ENCODE data around the gene PARL. TPM values are rescaled to one million over a fixed set of nuclear protein-coding genes. Genes with fewer than 3 reads are reported as not detected.

Gene PARL
- total and polyA plus RNA-seq, 2 donors (not counting 1 experiment from before 2014, with no cell fraction given) = 23.5 to 46.7 TPM

DNA sequence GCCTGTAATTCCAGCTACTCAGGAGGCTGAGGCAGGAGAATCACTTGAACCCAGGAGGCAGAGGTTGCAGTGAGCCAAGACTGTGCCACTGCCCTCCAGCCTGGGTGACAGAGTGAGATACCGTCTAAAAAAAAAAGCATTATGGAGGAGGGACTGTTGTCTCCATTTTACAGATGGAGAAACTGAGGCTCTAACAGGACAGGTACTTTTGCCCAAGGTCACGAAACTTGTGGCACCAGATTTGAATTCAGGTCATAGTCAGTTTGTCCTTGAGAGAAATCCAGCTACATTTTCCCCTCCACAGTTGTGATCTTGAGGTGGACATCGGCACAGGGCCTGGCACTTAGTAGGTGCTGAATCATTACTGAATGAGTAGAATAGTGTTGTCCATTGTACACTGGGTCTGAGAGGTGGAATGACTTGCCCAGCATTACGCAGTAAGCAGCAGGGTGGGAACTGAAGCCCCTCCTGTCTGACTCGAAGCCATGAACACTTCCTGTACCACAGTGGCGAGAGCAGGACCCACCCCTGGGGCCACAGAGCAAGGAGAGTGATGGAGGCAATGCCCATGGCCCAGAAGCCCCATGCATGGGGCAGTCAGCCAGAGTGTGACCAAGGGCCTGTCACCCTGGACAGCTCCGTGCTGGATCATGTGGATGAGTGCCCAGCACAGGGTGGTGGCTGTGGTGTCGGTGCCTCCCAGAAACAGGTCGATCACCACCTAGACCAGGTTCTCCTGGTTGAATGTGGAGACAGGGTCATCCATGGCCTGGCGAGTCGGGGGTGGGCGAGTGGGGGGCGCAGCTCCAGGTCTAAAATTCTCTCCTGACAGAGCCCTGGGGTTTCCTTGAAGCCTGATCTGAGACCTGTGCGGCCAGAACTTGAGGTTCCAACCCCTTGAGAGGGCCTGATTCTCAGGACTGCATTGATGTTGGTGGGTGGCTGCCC lies 20.4 kb upstream of the PARL start:
- Mint-ChIP-seq H3K4me3 (no peak overlapping the region), H3K9me3 (ENCODE audit: insufficient read depth) (peaks cover 2% of the 10 kb centered on the region), H3K27ac (no peak overlapping the region), H3K4me1 (no peaks in the 10 kb centered on the region), H3K27me3 (peaks cover 17% of the 10 kb centered on the region)
- no peaks in the 10 kb centered on the region for H3K36me3 ChIP-seq (replicated peaks in 1 of 2; ENCODE audit: control extremely low read depth in 1 of 2, control insufficient read depth in 1 of 2, extremely low read depth in 1 of 2, insufficient read depth in 2 of 2, low read length in 1 of 2)
- 83% methylated on average over 11 of the region's 14 CpGs for WGBS (ENCODE audit: insufficient coverage)
- ChIA-PET CTCF (interaction anchor here (1.1 to 5.3 kb wide), 5 partner anchors 9 to 113 kb away, joined by 3 to 21 read pairs (median 6); partner anchors contain the start of gene ABCC5), POLR2A (no interaction called here)
- no peak overlapping the region for H3K9ac ChIP-seq (ENCODE audit: low read length)
- no peaks in the 10 kb centered on the region for H4K20me1 ChIP-seq (ENCODE audit: control insufficient read depth, insufficient read depth, low read length, poor library complexity, severe bottlenecking)
- peaks cover 0 to 2% (median 0%) of the 10 kb centered on the region in 4 experiments for H3K27me3 ChIP-seq (replicated peaks in 1 of 4; ENCODE audit: control extremely low read depth in 1 of 4, control insufficient read depth in 3 of 4, insufficient read depth in 4 of 4, low read length in 3 of 4)
- no peaks in the 10 kb centered on the region for H3K79me2 ChIP-seq (ENCODE audit: control insufficient read depth, insufficient read depth, low read length)
- intact Hi-C loops (cut with micrococcal nuclease) = loop anchor here (2.0 kb wide), 1 partner anchor 112 kb away; the partner anchor contains the start of gene ABCC5
- ATAC-seq (ENCODE audit: low read depth) = no peak
- H3K4me2 ChIP-seq (replicated peaks; ENCODE audit: low read depth, low read length, poor library complexity, severe bottlenecking) = no peak overlapping the region
- no peak for DNase-seq
- no peak overlapping the region for H3K4me3 ChIP-seq (ENCODE audit: control extremely low read depth in 1 of 5, extremely low read depth in 1 of 5, insufficient read depth in 1 of 5, low read depth in 2 of 5, low read length in 4 of 5)
- TF ChIP-seq CTCF (IDR thresholded peaks at IDR 0.05) = no peak
- TF ChIP-seq EZH2 (IDR thresholded peaks at IDR 0.05; ENCODE audit: borderline replicate concordance, insufficient read depth, low read depth, low read length, poor library complexity, severe bottlenecking) = no peak
- no peak overlapping the region for H3K27ac ChIP-seq (ENCODE audit: low read length in 2 of 2)
- no peaks in the 10 kb centered on the region for H3K9me3 ChIP-seq (ENCODE audit: control extremely low read depth in 1 of 3, control insufficient read depth in 2 of 3, insufficient read depth in 1 of 3, low read length in 2 of 3)
- no peak overlapping the region for H2AFZ ChIP-seq (ENCODE audit: insufficient read depth, low read depth, low read length, poor library complexity, severe bottlenecking)
- no peaks in the 10 kb centered on the region for H3K4me1 ChIP-seq (ENCODE audit: control insufficient read depth in 2 of 2, insufficient read depth in 2 of 2, low read length in 2 of 2)

DNA sequence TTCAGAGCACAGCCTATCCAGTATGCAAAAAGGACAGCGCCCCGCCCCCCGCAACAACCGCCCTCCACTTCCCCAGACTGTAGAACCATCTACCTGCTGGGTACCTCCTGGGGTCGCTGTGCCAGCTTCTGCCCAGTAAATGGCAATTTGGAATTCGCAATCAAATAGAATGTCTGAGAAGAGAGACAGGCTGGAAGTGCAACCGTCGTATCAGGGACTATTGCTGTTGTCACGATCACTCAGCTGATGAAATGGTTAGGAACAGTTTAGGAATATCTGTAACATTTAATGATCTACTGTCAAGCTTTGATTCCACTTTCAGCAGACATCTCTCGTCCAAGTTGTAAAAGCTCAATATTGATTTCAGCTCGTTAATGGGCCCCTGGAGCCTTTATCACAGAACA lies 13.3 kb upstream of the PARL start:
- Mint-ChIP-seq H3K4me1 (no peaks in the 10 kb centered on the region), H3K27me3 (peaks cover 39% of the 10 kb centered on the region), H3K27ac (no peak overlapping the region), H3K4me3 (no peak overlapping the region), H3K9me3 (ENCODE audit: insufficient read depth) (peaks cover 4% of the 10 kb centered on the region)
- H3K9ac ChIP-seq (ENCODE audit: low read length) = no peak overlapping the region
- H3K36me3 ChIP-seq (replicated peaks in 1 of 2; ENCODE audit: control extremely low read depth in 1 of 2, control insufficient read depth in 1 of 2, extremely low read depth in 1 of 2, insufficient read depth in 2 of 2, low read length in 1 of 2) = no peaks in the 10 kb centered on the region
- H3K27ac ChIP-seq (ENCODE audit: low read length in 2 of 2) = no peak overlapping the region
- WGBS (ENCODE audit: insufficient coverage) = 76% methylated on average over 6 of the region's 11 CpGs
- H3K27me3 ChIP-seq (replicated peaks in 1 of 4; ENCODE audit: control extremely low read depth in 1 of 4, control insufficient read depth in 3 of 4, insufficient read depth in 4 of 4, low read length in 3 of 4) = peaks cover 0 to 12% (median 0%) of the 10 kb centered on the region in 4 experiments
- H3K4me2 ChIP-seq (replicated peaks; ENCODE audit: low read depth, low read length, poor library complexity, severe bottlenecking) = no peak overlapping the region
- no peaks in the 10 kb centered on the region for H3K9me3 ChIP-seq (ENCODE audit: control extremely low read depth in 1 of 3, control insufficient read depth in 2 of 3, insufficient read depth in 1 of 3, low read length in 2 of 3)
- intact Hi-C loops (cut with micrococcal nuclease) = no loop called here
- no peaks in the 10 kb centered on the region for H3K79me2 ChIP-seq (ENCODE audit: control insufficient read depth, insufficient read depth, low read length)
- ChIA-PET CTCF (interaction anchor here (0.6 to 7.4 kb wide), 6 partner anchors 13 to 352 kb away, joined by 3 to 84 read pairs (median 3); partner anchors contain the start of genes ABCC5, EEF1AKMT4 and PARL), POLR2A (no interaction called here)
- H3K4me3 ChIP-seq (ENCODE audit: control extremely low read depth in 1 of 5, extremely low read depth in 1 of 5, insufficient read depth in 1 of 5, low read depth in 2 of 5, low read length in 4 of 5) = no peak overlapping the region
- TF ChIP-seq CTCF (IDR thresholded peaks at IDR 0.05) (no peak), EZH2 (IDR thresholded peaks at IDR 0.05; ENCODE audit: borderline replicate concordance, insufficient read depth, low read depth, low read length, poor library complexity, severe bottlenecking) (no peak)
- no peaks in the 10 kb centered on the region for H4K20me1 ChIP-seq (ENCODE audit: control insufficient read depth, insufficient read depth, low read length, poor library complexity, severe bottlenecking)
- DNase-seq (no peak), ATAC-seq (ENCODE audit: low read depth) (no peak)
- H2AFZ ChIP-seq (ENCODE audit: insufficient read depth, low read depth, low read length, poor library complexity, severe bottlenecking) = no peak overlapping the region
- peaks cover 0 to 2% of the 10 kb centered on the region in 2 donors for H3K4me1 ChIP-seq (ENCODE audit: control insufficient read depth in 2 of 2, insufficient read depth in 2 of 2, low read length in 2 of 2)
